Endothelial cell of umbilical vein (primary cell): ENCODE measurements around the gene NCK2. TPM values are rescaled to one million over a fixed set of nuclear protein-coding genes. Genes with fewer than 3 reads are reported as not detected.
"Not testable (repeated sequence)": the region's sequence is repeated elsewhere in the genome, so short reads cannot be mapped to it uniquely, and the experiment has no call there.

Experiments
- BruUV-seq: library from RNA; stranded (reverse); fragments of 400-500 nt; replicated peaks from 2 replicates; lab custom pipeline; 2021; lab: Mats Ljungman, UMichigan
- CTCF ChIA-PET: fragments of 300-600, 350-600 bp; sonication (Branson Sonifier 250); formaldehyde crosslinking; loops from one replicate; lab custom pipeline; 2021; ENCODE audit warnings: antibody characterized with exemption, inconsistent platforms; lab: Charles Lee
- POLR2A ChIA-PET: fragments of 300-600, 350-600 bp; sonication (Branson Sonifier 250); formaldehyde crosslinking; loops from one replicate; lab custom pipeline; 2021; ENCODE audit warnings: antibody characterized with exemption, inconsistent platforms; lab: Charles Lee
- DNase-seq: peaks from one replicate; pipeline ENCODE4 v3.0.0-alpha.2; 2011; ENCODE audit warnings: low read depth, low spot score
- FAIRE-seq: peaks from 2 replicates; lab custom pipeline; 2011; peaks lifted over from hg19 to GRCh38; lab: Jason Lieb, UNC
- H2AFZ ChIP-seq: 2 replicates; pipeline ENCODE4 v1.6.0; 2012; ENCODE audit warnings: low read depth, low read length, control low read depth, inconsistent platforms
- H3K27ac ChIP-seq: 2 replicates; pipeline ENCODE4 v1.5.1; 2011; ENCODE audit warnings: low read depth, mild to moderate bottlenecking, control low read depth, low read length, moderate library complexity; ENCODE audit not compliant: insufficient read depth
- H3K27me3 ChIP-seq, 2 experiments: 2 replicates each; pipeline versions ENCODE4 v1.6.0 to v1.6.1; 2011; ENCODE audit warnings: low read length in 2 of 2, mixed read lengths in 1 of 2; ENCODE audit not compliant: control insufficient read depth in 2 of 2, insufficient read depth in 2 of 2
- H3K36me3 ChIP-seq, 2 experiments: 2 replicates in 1 of 2; 3 replicates in 1 of 2; pipeline ENCODE4 v1.5.1; 2011; ENCODE audit warnings: low read length in 2 of 2, mild to moderate bottlenecking in 1 of 2, moderate library complexity in 1 of 2; ENCODE audit not compliant: control insufficient read depth in 2 of 2, insufficient read depth in 2 of 2; ENCODE audit errors: extremely low read depth in 1 of 2
- H3K4me1 ChIP-seq: 3 replicates; pipeline ENCODE4 v1.5.1; 2011; ENCODE audit warnings: mild to moderate bottlenecking, low read length; ENCODE audit not compliant: control insufficient read depth, insufficient read depth; ENCODE audit errors: extremely low read depth
- H3K4me2 ChIP-seq: 2 replicates; pipeline ENCODE4 v1.6.1; 2011; ENCODE audit warnings: low read length, control low read depth, mixed read lengths; ENCODE audit not compliant: insufficient read depth
- H3K4me3 ChIP-seq, 3 experiments: fragments of 200-600 bp in 1 of 3; sonication (generic), shearing (Covaris generic) in 1 of 3; replicated peaks in 1 of 3; 2 replicates each; pipeline ENCODE4 v1.5.1; 2011 to 2016; ENCODE audit warnings: control low read depth in 3 of 3, low read length in 3 of 3, mild to moderate bottlenecking in 2 of 3, inconsistent platforms in 1 of 3, low read depth in 1 of 3, moderate library complexity in 1 of 3; ENCODE audit not compliant: insufficient read depth in 1 of 3
- H3K79me2 ChIP-seq: 2 replicates; pipeline ENCODE4 v1.6.0; 2012; ENCODE audit warnings: low read length, inconsistent platforms; ENCODE audit not compliant: control insufficient read depth, insufficient read depth
- H3K9ac ChIP-seq: replicated peaks from 2 replicates; pipeline ENCODE3; 2011; ENCODE audit warnings: low read length, control low read depth; ENCODE audit not compliant: insufficient read depth; ENCODE audit errors: extremely low read depth
- H3K9me1 ChIP-seq: replicated peaks from 3 replicates; pipeline ENCODE4 v1.6.0; 2011; ENCODE audit warnings: mild to moderate bottlenecking, low read length; ENCODE audit not compliant: control insufficient read depth, insufficient read depth; ENCODE audit errors: extremely low read depth
- H3K9me3 ChIP-seq: replicated peaks from 2 replicates; pipeline ENCODE4 v1.5.1; 2012; ENCODE audit warnings: low read length, inconsistent platforms; ENCODE audit not compliant: control insufficient read depth, insufficient read depth
- H4K20me1 ChIP-seq: replicated peaks from 2 replicates; pipeline ENCODE3; 2011; ENCODE audit warnings: mild to moderate bottlenecking, low read length; ENCODE audit not compliant: control insufficient read depth, insufficient read depth; ENCODE audit errors: extremely low read depth
- EZH2 ChIP-seq: IDR thresholded peaks from 2 replicates; pipeline ENCODE4 v1.6.1; 2012; ENCODE audit warnings: borderline replicate concordance, low read depth, mild to moderate bottlenecking, moderate library complexity, low read length, inconsistent platforms; ENCODE audit not compliant: severe bottlenecking
- FOS ChIP-seq: IDR thresholded peaks from 2 replicates; pipeline ENCODE4 v1.6.1; 2011; ENCODE audit warnings: mild to moderate bottlenecking, low read length, moderate library complexity, borderline replicate concordance; ENCODE audit not compliant: insufficient read depth
- GATA2 ChIP-seq: IDR thresholded peaks from 2 replicates; pipeline ENCODE4 v1.7.0; 2011; ENCODE audit warnings: low read depth, mild to moderate bottlenecking, moderate library complexity, mixed read lengths, low read length; ENCODE audit not compliant: insufficient read length, insufficient read depth
- JUN ChIP-seq: IDR thresholded peaks from 2 replicates; pipeline ENCODE4 v1.6.1; 2011; ENCODE audit warnings: borderline replicate concordance, low read depth; ENCODE audit not compliant: insufficient read length, insufficient read depth
- MYC ChIP-seq: IDR thresholded peaks from one replicate; pipeline ENCODE4 v1.6.1; 2011; ENCODE audit warnings: mild to moderate bottlenecking, low read depth, low read length
- POLR2A ChIP-seq: IDR thresholded peaks from 2 replicates; pipeline ENCODE4 v1.6.1; 2012; ENCODE audit warnings: low read depth, mild to moderate bottlenecking, control low read depth, low read length
- POLR2AphosphoS5 ChIP-seq: IDR thresholded peaks from 2 replicates; pipeline ENCODE4 v1.6.1; 2012; ENCODE audit warnings: low read depth, mild to moderate bottlenecking, control low read depth, low read length, moderate library complexity; ENCODE audit not compliant: insufficient read depth
- dilution Hi-C: fragments of 300-500 bp; cut with MboI; formaldehyde crosslinking; loops from one replicate; pipeline ENCODE4 v1.15.0; 2019; ENCODE audit warnings: low sequenced_read_pairs; ENCODE audit not compliant: extremely low pct_ligation_motif_present
- intact Hi-C: fragments of 100-400 bp; cut with micrococcal nuclease; formaldehyde crosslinking; loops from one replicate; pipeline ENCODE4 v1.10.0; 2022
- polyA plus RNA-seq, 4 experiments: library from polyadenylated mRNA; depleted of rRNA in 3 of 4; stranded (reverse) in 3 of 4; unstranded in 1 of 4; fragments of >200 nt; gene quantifications; 2 replicates each; pipeline versions ENCODE4 v1.2.1 to v1.2.3, GENCODE V29; 2011 to 2012; ENCODE audit warnings: missing spikeins in 1 of 4
- total RNA-seq: library from RNA; stranded (reverse); gene quantifications from 2 replicates; pipeline ENCODE4 v1.2.3, GENCODE V29; 2021
- TF ChIP-seq, protein P1 (sequence below): IDR thresholded peaks from 2 replicates; pipeline ENCODE4 v1.6.1; 2011; ENCODE audit not compliant: insufficient read depth, insufficient read length
- TF ChIP-seq, protein P2 (sequence below), 2 donors: IDR thresholded peaks; 1 replicate in 1 of 2; 2 replicates in 1 of 2; pipeline ENCODE4 v1.5.1; 2011; ENCODE audit warnings: low read length in 2 of 2, mild to moderate bottlenecking in 2 of 2, moderate library complexity in 2 of 2, control low read depth in 1 of 2, inconsistent platforms in 1 of 2, low read depth in 1 of 2; ENCODE audit not compliant: insufficient read depth in 1 of 2; ENCODE audit errors: extremely low read depth in 1 of 2

Gene NCK2
- total and polyA plus RNA-seq, 2 donors (not counting 3 experiments of a cell fraction or from before 2014, with no cell fraction given), result 23.8 to 39.1 TPM

DNA sequence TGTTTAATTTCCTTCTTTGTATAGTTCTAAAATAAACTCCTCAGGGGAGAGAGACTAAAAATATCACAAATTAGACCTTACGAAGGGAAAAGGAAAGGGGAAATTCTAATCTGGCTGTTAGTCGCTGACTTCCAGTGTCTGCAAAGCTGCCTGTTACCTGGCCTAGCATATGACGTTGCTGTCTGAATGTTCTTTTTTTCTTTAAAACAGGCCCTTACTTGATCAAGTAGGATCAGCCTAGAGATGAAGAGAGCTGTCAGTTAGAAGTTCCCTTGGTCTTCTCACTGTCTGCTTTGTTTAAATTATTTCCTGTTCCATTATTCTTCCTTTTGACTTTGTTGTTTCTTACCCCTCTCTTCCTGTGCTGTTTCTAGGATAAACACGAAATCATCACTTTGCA lies 11.2 kb downstream of the NCK2 start:
- FAIRE-seq (peak; percentile 67), DNase-seq (peak; percentile 15)
- Histone ChIP-seq H3K9me1 (no peaks in the 10 kb centered on the region), H3K4me3 (no peak overlapping the region), H3K9ac (no peak overlapping the region), H2AFZ (no peak overlapping the region), H3K4me1 (peaks cover 6% of the 10 kb centered on the region), H3K27ac (no peak overlapping the region), H4K20me1 (peaks cover 5% of the 10 kb centered on the region), H3K27me3 (no peaks in the 10 kb centered on the region), H3K4me2 (peak overlapping the region; percentile 40), H3K36me3 (no peaks in the 10 kb centered on the region), H3K9me3 (no peaks in the 10 kb centered on the region), H3K79me2 (peaks cover 77% of the 10 kb centered on the region)
- no TSS peak for BruUV-seq
- no peak for TF ChIP-seq POLR2A
- POLR2A ChIA-PET, result no interaction called here
- intact Hi-C loops, result no loop called here
- CTCF ChIA-PET, result interaction anchor here (1.5 to 1.6 kb wide), 2 partner anchors 8 to 23 kb away, joined by 4 to 6 read pairs; no protein-coding TSS in a partner anchor
- dilution Hi-C loops, result no loop called here

DNA sequence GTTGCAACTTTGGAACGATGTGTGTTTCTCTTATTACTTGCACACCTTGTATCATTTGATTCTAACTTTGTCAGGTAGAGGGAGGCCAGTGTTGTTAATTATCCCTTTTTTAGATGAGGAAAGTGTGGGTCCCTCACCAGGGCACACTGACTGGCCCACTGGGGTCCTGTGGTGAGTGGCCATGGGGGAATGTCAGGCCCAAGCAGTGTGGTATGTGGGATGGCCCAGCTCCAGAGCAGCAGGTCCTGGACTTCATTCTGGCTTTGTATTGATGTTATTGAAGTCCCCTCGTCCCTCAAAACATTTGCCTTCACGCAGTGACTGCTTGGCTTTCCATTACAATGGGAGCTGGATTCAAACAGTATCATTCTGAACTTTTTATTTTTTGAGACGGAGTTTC lies 11.7 kb downstream of the NCK2 start:
- Histone ChIP-seq H3K27ac (no peak overlapping the region), H3K9me3 (no peaks in the 10 kb centered on the region), H3K4me2 (no peak overlapping the region), H2AFZ (no peak overlapping the region), H4K20me1 (peaks cover 5% of the 10 kb centered on the region), H3K4me1 (peaks cover 6% of the 10 kb centered on the region), H3K36me3 (no peaks in the 10 kb centered on the region), H3K9ac (no peak overlapping the region), H3K27me3 (no peaks in the 10 kb centered on the region), H3K79me2 (peaks cover 75% of the 10 kb centered on the region), H3K9me1 (no peaks in the 10 kb centered on the region), H3K4me3 (no peak overlapping the region)
- FAIRE-seq (no peak), DNase-seq (no peak)
- CTCF ChIA-PET, result interaction anchor here (1.5 to 1.6 kb wide), 3 partner anchors 9 to 23 kb away, joined by 4 to 6 read pairs (median 4); no protein-coding TSS in a partner anchor
- dilution Hi-C loops (no loop called here), intact Hi-C loops (no loop called here)
- TF ChIP-seq, protein P1, sequence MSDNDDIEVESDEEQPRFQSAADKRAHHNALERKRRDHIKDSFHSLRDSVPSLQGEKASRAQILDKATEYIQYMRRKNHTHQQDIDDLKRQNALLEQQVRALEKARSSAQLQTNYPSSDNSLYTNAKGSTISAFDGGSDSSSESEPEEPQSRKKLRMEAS, result no peak
- no peak for TF ChIP-seq JUN
- TF ChIP-seq EZH2, result no peak
- TF ChIP-seq, protein P2, sequence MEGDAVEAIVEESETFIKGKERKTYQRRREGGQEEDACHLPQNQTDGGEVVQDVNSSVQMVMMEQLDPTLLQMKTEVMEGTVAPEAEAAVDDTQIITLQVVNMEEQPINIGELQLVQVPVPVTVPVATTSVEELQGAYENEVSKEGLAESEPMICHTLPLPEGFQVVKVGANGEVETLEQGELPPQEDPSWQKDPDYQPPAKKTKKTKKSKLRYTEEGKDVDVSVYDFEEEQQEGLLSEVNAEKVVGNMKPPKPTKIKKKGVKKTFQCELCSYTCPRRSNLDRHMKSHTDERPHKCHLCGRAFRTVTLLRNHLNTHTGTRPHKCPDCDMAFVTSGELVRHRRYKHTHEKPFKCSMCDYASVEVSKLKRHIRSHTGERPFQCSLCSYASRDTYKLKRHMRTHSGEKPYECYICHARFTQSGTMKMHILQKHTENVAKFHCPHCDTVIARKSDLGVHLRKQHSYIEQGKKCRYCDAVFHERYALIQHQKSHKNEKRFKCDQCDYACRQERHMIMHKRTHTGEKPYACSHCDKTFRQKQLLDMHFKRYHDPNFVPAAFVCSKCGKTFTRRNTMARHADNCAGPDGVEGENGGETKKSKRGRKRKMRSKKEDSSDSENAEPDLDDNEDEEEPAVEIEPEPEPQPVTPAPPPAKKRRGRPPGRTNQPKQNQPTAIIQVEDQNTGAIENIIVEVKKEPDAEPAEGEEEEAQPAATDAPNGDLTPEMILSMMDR (IDR thresholded peaks at IDR 0.05; ENCODE audit: extremely low read depth in 1 of 2, insufficient read depth in 1 of 2, low read depth in 1 of 2, low read length in 2 of 2), result no peak
- no peak for TF ChIP-seq POLR2A
- no peak for TF ChIP-seq GATA2
- no peak for TF ChIP-seq POLR2AphosphoS5
- TF ChIP-seq FOS, result no peak
- TF ChIP-seq MYC, result no peak
- POLR2A ChIA-PET, result no interaction called here
- BruUV-seq, result no TSS peak

DNA sequence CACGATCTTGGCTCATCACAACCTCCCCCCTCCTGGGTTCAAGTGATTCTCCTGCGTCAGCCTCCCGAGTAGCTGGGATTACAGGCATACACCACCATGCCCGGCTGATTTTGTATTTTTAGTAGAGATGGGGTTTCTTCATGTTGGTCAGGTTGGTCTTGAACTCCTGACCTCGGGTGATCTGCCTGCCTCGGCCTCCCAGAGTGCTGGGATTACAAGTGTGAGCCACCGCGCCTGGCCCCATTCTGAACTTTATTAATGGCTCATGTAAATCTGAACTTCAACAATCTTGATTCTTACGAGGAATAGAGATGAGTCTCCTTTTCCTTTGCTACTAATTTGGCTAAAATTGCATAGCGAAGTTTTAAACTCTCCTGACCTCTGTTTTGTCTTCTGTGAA lies 12.2 kb downstream of the NCK2 start:
- intact Hi-C loops, H3K9me3 ChIP-seq, H4K20me1 ChIP-seq, BruUV-seq, POLR2A ChIA-PET, FAIRE-seq, H3K4me2 ChIP-seq, DNase-seq, dilution Hi-C loops, H3K9ac ChIP-seq, H3K9me1 ChIP-seq, H3K27ac ChIP-seq, H3K27me3 ChIP-seq, H3K4me1 ChIP-seq, H3K36me3 ChIP-seq, H2AFZ ChIP-seq, H3K4me3 ChIP-seq: not testable (repeated sequence)
- CTCF ChIA-PET, result interaction anchor here (1.6 kb wide), 2 partner anchors 12 to 22 kb away, joined by 4 to 6 read pairs; no protein-coding TSS in a partner anchor
- H3K79me2 ChIP-seq, result peaks cover 74% of the 10 kb centered on the region
